Stimulated activated CD4-positive, alpha-beta T cell treated with anti-CD3 and anti-CD28 coated beads, Interleukin-12 subunit alpha, Interleukin-12 subunit beta, amount 100 ng/mL, for 24 hours (primary cell): ENCODE measurements around the gene NINJ2.

Experiments
- DNase-seq, 2 experiments: peaks; one replicate each; pipeline ENCODE4 v3.0.0-alpha.2; 2020; ENCODE audit warnings: low read depth in 2 of 2

The NINJ2 gene

DNA sequence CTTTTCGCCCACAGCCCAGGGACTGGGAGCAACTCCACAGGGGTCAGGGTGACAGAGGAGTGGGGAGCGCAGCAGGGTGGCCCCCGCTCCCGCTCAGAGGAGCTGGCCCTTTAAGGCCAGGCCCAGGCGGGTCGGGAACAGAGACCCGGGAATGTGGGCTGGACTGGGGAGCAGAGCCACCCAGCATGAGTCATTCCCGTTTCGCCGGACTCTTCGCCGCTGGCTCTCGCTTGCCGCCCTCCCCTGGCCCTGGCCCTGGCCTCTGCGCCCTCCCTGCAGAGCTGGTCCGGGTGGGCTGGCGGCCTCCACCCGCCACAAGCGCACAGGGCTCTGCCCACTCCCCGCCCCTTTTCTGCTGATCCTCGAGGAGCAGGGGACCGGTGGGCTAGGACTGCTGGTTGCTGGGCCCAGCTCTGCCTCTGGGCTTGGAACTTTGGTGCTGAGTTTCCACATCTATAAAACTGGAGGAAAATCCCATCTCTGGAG, 92.8 kb downstream of the NINJ2 start:
- no peak for DNase-seq

DNA sequence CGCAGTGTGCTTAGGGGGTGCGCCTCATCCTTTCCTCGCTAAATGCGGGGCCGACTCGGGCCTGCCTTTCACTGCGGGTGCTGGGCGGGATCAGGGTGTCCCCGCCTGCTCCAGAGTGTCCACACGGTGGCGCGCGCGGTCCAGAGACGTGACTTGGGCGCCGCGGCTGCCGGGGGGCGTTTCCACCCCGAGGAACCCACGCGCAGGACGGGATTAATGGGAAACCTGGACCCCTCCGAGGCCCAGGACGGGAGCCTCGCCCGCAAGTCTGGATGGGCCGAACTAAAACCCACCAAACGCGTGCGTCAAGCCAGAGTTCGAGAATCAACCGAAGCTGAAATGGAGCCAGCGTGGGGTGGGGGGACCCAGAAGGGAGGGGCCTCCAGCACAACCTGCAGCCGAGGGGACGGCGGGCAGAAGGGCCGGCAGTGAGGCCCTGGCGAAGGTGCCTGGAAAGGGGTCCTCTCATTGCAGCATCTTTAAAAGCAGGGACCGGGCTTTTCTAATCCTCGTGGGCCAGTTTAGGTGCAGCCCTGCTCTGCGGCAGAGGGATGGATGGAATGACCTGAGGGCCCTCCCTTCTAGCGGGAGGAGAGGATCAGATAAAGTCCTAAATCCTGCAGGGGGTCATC, 93.3 kb downstream of the NINJ2 start:
- DNase-seq = peak; percentile 70 to 84

DNA sequence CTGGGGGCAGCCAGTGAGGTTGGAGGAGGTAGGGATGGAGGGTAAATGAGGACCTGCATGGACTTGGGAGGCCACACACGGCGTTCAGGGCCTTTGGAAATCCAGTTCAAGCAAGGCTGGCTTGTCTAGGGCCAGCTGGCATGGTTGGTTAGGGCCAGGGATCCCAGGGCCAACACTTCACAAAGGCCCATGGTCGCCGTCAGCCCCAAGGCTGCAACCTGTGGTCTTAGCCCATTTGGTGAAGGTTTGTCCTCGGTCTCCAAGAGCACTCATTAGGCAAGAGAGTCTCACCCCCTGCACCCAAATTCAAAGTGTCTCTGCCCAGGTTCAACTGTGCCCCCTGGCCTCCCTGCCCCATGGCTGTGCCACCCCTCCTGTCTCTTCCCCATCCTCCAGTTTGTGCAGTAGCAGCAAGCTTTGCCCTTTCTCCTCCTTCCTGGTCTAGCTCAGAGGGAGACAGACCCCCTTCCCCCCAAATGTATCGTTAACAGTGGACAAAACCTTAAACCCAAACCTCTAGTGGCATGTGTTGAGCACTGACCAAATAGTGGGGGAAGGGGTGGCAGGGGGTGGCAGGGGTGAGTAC, 94.1 kb downstream of the NINJ2 start:
- no peak for DNase-seq

DNA sequence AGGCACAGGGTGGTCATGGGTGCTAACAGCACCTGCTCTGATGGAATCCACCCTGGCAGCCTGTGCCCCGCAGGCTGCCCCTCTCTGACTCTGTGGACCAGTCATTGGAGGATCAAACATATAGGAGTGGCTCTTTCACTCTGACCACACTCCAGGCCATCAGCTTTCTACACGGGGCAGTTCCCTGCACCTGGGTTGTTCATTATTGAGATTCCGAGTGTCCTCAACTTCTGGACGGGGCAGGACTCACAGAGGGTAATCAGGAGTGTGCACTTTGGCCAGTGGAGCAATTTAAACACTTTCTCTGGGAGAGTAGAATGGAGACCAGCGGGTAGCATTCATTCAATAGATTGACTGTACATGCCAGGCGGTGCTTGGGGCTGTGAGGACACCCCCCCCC, 94.8 kb downstream of the NINJ2 start:
- no peak for DNase-seq

DNA sequence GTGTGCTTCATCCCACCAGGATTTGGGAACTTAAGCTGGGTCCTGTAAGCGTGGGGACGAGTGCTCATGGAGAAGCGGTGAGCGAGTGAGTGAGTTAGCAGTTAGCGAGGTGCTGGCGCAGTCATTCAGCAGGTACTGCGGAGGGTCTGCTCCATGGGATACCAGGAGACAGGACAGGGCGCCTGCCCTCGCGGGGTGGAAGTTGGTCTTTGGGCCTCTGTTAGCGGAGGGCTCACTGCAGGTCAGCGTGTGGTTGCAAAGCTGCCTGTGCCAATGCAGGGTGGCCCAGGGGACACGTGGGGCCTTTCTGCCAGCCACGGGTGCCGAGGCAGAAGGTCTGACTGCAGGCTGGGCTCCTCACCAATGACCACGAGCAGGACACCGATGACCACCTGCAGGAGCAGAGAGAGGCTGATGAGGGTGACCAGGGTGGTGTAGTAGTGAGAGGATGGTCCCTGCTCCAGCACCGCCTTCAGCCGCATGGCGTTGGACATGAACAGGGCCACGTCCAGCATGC, 97.6 kb downstream of the NINJ2 start:
- DNase-seq = no peak

DNA sequence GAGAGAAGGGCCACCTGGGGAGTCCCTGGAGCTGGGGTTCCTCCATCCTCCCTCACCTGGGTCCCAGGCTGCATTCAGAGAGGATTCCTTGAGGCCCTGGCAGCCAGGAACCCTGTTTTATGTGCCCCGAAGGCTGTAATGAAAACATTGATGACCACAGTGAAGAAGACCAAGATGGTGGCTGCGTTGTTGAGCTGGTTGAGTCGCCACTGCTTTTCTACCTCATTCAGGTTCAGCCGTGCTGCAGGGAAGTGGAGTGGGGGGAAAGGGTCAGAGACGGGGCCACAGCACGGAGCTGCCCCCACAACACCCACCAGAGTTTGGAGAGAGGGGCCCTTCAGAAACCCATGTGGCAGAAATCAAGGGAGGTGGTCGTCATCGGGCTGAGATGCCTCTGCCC, 98.1 kb downstream of the NINJ2 start:
- DNase-seq = no peak

DNA sequence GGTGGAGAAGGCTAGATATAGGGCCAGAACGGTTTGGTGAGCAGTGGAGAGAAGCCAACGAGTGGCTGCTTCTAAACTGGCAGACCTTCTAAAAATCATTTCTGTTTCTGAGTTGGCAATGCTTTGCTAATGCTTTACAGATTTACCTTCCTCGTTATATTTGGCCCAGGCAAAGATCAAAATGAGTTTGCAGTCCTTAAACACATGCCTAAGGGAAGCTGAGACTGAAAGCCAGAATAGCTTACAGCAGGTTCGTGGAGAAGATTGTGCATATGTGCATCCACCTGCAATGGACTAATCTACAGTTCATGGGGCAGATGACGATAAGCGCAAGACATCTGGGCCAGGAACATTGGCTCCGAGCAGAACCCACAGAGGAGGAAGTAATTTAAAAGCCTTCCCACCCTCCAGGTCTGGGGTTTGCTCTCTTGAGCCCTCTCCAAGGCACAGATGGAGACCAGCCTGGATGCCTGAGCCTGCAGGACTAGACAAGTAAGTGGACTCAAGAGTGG, 99.4 kb downstream of the NINJ2 start:
- no peak for DNase-seq

DNA sequence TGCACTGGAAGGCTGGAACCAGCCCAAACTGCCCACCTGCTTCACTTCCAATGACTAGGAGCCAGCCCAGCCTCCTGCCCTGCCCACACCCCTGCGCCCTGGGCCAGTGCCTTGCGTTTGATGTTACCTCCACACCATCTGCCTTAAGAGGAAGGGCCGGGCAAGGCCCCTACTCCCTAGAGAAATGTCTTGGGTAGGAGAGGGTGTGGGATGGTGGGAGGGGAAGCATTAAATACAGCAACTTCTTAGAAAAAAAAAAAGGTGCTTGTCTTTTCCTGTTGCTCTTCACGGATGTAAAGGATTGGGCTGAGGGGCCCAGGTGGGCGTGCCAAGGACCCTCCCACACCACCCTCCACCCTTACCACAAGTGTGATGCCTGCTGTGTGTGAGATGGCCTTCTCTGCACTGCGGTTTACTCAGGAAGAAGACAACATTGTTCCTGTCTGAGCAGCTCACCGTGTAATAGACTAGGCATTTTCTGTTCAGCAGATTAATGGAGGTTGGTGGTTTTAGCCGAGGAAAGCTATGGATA, 99.9 kb downstream of the NINJ2 start:
- DNase-seq = peak in 1 of 2 experiments; percentile 24

DNA sequence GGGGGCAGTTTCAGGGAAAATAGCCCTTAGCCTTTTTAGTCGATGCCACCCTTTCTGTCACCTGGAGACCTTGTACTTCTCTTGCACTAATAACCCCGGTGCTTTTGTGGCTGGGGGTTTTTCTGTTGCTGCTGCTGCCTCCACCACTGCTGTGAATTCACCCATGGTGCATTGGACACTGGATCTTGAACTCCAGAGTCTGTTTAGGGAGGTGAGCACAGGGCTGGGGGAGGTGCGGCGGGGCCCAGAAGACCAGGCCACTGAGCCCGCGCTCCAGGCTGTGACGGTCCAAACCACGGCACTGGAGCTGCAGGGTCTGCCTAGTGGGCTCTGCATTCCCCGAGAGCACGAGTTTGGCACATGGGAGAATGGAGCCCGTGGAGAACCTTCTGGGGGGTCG, 100.6 kb downstream of the NINJ2 start:
- no peak for DNase-seq

DNA sequence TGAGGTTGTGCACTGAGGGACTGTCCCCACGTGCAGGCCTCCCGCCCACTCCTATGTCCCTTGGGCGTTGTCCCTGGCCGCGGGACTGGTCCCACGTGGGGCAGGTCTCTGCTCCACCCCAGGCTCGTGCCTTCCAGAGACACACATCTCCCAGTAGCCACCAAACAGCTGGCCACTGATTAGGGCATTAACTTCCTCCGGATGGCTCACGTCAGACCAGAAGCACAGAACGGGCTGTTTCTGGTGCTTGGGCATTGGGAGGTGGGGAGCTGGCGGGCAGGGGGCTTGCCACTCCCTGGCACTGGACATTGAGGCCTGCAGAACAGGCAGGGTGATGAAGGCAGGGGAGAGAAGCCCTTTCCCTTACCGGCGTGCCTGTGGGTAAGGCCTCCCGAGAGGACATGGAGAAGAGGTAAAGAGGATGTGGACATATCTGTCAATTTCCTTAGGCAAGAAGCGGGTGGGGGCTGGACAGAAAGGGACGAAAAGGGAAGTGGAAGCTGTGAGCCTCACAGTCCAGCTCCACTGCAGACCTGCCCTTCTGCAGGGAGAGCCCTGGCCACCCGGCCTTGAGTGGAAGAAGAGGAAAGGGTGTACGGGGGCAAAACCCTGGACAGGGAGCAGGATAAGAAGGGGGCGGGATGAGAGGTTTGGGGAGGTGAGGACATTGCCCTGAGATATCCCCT, 101.2 kb downstream of the NINJ2 start:
- no peak for DNase-seq

DNA sequence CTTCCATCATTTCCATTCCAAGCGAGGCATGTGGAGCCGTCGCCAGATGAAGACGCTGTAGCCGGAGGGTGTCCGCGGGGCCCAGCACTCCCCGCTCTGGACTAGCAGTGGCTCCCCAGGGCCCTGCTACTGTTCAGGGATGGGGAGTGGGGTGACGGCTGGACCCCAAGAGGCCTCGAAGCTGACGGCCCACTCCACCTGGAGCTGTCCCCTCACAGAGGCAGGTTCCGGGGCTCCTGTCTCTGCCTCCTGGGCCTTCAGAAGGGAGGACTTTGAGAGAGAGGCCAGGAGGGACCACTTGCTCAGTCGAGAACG, 101.9 kb downstream of the NINJ2 start:
- no peak for DNase-seq

DNA sequence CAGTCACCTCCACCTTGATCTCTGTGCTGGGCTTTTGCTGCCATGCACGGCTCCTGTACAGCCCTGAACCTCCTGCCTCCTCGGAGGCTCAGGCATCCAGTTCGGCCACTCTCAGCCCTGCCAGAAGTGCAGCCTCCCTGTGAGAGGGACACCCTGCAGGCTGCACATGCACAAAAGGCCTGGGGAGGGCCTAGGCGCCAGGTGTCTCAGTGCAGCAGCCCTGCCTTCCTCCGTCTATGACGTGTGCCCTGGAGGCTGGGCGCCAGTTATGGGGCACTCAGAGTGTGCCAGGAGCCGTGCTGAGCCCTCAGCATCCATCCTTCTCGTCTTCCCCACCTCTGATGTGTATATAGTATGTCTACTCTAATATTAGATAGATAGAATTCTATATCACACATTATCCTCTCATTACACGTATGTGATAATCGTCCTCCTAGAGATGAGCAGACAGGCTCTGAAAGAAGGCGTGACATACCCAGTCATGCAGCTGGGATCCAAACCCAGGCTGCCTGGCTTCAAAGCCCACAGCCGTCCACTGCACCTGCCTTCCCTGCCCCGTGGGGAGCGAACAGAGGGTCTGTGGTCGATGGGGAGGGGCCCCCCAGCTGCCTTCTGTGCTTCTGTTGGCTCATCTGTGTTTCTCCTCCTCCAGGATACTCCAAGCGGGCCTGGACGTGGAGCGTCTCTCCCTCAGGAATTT, 102.4 kb downstream of the NINJ2 start:
- no peak for DNase-seq

DNA sequence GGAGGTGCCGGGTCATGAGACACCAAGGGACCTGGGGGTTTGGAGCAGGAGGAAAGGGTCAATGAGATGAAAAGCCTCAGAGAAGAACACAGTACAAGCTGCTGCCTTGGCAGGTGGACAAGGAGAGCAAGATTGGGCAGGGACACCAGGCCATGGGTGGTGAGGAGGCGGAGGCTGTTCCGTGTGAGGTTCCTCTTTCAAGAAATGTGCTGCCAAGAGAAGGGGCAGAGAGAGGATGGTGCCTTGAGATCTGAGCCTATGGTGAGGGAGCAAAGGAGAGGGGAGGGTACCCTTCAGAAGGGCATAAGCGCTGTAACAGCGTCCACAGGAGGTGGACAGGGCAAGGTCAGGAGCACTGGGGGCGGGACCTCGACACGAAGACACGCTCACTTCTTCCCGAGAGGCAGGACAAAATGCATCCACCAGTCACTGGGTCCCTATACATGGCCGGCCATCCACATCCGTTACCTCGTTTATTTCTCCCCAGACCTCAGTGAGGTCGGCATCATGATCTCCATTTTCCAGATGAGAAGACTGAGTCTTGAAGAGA, 103.3 kb downstream of the NINJ2 start:
- DNase-seq = no peak

DNA sequence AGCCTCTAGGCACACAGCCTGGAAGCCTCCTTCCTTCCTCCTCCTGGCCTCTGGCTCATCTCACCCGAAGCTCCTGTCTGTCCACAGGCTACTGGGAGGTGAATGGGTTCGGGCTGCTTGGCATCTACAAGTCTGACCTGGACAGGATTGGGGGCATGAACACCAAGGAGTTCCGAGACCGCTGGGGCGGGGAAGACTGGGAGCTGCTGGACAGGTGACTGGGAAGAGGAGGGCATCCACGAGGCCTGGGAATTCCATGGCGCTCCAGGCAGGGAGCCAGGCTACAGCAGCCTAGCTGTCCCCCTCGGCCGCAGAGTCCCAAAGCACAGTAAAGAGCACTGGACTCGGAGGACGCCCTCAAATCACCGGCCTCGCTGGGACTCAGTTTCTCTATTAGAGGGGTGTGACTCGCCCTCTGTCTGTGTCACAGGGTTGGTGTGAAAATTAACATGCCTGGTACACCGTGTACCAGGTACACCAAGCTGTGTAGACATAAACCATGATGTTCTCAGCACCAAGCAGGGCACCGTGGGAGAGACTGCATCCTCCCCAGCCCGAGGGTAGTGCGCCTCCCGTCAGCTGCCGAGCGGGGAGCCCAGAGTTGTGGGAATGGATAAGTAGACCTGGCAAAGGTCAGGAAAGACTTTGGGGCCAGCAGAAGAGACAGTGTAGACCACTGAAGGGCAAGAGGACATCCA, 103.9 kb downstream of the NINJ2 start:
- DNase-seq = no peak

DNA sequence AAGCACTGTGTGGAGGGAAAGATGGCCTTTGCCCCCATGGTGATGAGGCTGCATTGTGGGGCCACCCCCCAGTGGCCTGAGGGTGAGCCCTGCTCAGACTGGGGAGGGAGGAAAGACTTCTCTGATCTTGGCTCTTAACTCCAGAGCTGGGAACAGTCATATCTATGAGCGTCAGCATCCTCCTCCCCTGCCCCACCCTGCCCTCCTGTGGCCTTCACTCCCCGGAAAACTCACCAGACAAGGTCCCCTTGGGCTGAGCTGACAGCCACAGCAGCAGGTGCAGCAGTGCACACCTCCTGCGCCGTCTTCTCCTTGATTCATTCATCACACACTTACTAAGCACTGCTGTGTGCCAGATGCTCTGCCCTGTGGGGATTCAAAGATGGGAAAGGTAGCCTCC, 104.7 kb downstream of the NINJ2 start:
- DNase-seq = no peak

DNA sequence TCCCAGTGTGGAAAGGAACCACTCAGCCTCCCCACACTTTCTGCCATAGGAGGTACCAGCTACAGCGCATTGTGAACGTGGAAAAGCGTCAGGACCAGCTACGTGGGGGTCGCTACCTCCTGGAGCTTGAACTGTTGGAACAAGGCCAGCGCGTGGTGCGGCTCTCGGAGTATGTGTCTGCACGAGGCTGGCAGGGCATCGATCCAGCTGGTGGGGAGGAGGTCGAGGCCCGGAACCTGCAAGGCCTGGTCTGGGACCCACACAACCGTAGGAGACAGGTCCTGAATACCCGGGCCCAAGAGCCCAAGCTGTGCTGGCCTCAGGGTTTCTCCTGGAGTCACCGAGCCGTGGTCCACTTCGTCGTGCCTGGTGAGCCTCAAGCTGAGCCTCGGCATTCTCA, 106.7 kb downstream of the NINJ2 start:
- DNase-seq = no peak

DNA sequence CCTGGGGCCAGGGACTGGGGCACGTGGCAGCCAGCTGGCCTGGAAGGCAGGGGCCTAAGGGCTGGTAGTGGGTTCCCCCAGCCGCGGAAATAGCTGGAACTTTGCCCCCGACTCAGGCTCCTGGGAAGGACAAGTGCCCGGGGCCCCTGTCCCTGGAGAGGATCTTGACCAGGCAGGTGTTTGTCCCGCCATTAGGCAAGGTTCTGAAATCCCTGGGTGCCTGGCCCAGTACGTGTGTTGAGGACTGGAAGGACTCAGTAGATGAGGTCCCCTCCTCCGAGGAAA, 109.3 kb downstream of the NINJ2 start:
- no peak for DNase-seq

DNA sequence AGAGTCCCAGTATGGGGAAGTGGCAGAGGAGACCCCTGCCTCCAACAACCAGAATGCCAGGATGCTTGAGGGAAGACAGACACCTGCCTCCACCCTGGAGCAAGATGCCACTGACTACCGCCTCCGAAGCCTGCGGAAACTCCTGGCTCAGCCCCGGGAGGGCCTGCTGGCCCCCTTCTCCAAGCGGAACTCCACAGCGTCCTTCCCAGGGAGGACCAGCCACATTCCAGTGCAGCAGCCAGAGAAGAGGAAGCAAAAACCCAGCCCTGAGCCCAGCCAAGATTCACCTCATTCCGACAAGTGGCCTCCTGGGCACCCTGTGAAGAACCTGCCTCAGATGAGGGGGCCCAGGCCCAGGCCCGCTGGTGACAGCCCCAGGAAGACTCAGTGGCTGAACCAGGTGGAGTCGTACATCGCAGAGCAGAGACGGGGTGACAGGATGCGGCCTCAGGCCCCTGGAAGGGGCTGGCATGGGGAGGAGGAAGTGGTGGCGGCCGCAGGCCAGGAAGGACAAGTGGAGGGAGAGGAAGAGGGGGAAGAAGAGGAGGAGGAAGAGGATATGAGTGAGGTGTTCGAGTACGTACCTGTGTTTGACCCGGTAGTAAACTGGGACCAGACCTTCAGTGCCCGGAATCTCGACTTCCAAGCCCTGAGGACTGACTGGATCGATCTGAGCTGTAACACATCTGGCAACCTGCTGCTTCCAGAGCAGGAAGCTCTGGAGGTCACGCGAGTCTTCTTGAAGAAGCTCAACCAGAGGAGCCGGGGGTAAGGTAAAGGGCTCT, 109.8 kb downstream of the NINJ2 start:
- no peak for DNase-seq

DNA sequence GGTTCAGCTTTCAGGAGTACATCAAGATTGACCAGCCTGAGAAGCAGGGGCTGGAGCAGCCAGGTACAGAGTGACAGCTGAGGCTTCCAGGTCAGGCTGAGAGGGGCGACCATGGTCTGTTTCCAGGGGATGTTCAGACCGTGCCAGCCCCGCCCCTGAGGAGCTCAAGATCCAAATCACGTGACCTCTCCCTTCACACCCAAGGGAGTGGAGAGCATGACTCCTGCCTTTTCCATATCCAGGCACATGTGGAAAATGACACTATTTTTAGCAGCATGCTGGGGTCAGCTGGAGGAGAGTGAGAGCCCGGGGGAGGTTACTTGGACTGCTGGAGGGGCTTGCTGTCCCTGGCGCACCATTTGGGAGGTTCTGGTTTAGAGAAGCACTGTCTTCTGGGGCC, 110.8 kb downstream of the NINJ2 start:
- DNase-seq = no peak

DNA sequence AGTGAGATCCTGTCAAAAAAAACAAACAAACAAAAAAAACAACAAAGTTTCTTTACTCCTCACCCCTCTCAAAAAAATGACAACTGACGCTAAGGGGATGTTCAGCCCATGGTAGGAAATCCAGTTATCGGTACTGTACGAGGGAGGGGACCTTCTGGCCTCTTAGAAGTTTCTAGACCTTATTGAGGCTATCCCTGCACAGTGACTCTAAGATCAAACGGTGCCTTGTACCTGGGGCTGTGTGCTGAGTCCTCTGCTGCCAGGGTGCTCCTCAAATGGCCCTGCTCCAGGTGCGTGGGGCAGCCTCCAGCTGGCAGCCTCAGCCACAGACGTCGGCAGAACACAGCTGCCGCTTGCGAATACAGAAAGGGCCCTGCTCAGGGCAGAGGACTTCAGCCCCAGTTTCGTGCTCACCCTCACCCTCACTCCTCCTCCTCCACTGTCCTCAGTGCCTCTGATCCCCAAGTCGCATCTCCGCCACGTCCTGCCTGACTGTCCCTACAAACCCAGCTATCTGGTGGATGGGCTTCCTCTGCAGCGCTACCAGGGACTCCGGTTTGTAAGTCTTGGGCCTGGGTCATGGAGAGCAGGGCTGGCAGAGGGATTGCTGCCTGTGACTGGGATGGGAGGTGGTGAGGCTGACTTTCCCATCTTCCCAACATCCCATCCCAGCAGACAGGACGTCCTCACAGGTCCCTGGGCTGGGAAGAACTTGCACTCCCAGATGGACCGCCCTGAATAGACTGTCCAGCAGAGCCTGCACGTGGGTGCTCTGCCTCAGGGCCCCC, 112.6 kb downstream of the NINJ2 start:
- no peak for DNase-seq
